ENCODE results near the gene THSD4.
"Not testable (repeated sequence)": the region's sequence is repeated elsewhere in the genome, so short reads cannot be mapped to it uniquely, and the experiment has no call there.

Gene THSD4

DNA sequence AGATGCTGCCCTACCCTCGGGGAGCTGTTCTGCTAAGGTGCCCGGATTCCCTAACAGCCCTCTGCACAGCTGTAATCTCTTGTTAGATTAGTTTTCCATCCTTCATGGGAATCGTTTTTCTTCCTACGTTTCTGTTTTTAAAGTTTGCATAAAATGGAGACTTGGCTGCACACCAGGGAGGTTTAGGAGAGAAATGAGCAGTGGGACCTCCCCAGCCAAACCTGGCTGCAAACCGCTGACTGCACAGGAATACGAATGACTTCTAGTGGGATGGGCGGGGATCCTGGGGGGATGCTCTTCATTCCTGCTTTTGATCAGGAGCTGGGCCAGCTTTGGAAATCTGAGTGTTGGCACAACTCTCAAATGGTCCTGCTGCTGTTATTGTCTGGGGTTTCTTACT, 77.5 kb downstream of the THSD4 start:
- DNase-seq (ENCODE audit: low read depth): no peak

GRCh38 chr15:71194286-71194685, 79.0 kb downstream of the THSD4 start:
- no peak for DNase-seq (ENCODE audit: low read depth)

GRCh38 chr15:71195242-71195641, 80.0 kb downstream of the THSD4 start:
- no peak for DNase-seq (ENCODE audit: low read depth)

GRCh38 chr15:71197620-71198019, 82.3 kb downstream of the THSD4 start:
- no peak for DNase-seq (ENCODE audit: low read depth)

- DNase-seq (ENCODE audit: low read depth): no peak
These were observed 83.6 kb downstream of the THSD4 start for GRCh38 chr15:71198846-71199245.

- DNase-seq (ENCODE audit: low read depth): no peak
These were observed 84.4 kb downstream of the THSD4 start for GRCh38 chr15:71199384-71200351.

DNA sequence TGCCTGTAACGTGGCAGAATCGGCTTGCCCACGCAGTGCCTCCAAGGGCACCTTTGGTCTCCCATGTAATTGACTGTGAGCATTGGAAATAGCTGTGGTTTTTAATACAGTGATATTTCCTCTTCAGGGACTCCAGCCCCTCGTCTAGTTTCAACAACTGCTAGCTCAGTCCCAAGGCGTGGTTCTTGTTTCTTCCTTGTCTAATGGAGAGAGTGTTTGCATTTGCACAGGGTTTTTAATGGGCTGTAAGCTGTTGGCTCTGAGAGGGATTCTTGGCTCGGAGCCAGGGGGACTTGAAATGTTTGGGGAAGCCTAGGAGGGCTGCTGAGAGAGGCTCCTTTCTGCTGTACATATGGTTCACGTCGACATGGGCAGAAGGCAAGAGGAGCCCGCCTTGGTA, 86.2 kb downstream of the THSD4 start:
- no peak for DNase-seq (ENCODE audit: low read depth)

DNA sequence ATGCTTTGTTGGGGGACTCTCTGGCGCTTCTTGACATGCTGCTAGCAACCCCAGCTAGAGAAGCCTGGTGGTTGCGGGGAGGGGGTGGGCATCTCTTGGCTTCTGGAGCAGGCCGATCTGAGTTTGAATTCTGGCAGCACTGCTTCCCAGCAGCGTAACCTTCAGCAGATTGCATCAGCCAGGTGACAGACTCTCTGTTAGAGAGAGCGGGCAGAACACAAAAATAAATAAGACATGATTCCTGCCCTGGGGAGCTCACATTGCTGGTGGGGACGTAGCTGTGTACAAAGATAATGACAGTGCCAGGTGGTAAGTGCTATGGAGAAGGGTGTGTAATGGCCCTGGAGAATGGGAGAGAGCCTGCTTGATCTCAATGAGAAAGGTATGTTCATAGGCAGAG, 87.4 kb downstream of the THSD4 start:
- DNase-seq (ENCODE audit: low read depth): no peak

- no peak for DNase-seq (ENCODE audit: low read depth)
These were observed 88.6 kb downstream of the THSD4 start for GRCh38 chr15:71203586-71204474.

- no peak for DNase-seq (ENCODE audit: low read depth)
These were observed 91.9 kb downstream of the THSD4 start for GRCh38 chr15:71207141-71207540.

GRCh38 chr15:71212146-71212545, 96.9 kb downstream of the THSD4 start:
- no peak for DNase-seq (ENCODE audit: low read depth)

DNA sequence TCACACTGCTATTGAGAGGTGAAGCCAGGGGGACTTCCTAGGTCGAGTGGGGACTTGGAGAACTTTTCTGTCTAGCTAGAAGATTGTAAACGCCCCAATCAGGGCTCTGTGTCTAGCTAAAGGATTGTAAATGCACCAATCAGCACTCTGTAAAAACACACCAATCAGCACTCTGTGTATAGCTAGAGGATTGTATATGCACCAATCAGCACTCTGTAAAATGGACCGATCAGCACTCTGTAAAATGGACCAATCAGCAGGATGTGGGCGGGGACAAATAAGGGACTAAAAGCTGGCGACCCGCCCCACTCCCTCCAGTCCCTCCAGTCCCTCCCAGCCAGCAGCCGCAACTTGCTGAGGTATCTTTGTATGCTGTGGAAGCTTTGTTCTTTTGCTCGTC, 98.7 kb downstream of the THSD4 start:
- not testable (repeated sequence) for DNase-seq (ENCODE audit: low read depth)

DNA sequence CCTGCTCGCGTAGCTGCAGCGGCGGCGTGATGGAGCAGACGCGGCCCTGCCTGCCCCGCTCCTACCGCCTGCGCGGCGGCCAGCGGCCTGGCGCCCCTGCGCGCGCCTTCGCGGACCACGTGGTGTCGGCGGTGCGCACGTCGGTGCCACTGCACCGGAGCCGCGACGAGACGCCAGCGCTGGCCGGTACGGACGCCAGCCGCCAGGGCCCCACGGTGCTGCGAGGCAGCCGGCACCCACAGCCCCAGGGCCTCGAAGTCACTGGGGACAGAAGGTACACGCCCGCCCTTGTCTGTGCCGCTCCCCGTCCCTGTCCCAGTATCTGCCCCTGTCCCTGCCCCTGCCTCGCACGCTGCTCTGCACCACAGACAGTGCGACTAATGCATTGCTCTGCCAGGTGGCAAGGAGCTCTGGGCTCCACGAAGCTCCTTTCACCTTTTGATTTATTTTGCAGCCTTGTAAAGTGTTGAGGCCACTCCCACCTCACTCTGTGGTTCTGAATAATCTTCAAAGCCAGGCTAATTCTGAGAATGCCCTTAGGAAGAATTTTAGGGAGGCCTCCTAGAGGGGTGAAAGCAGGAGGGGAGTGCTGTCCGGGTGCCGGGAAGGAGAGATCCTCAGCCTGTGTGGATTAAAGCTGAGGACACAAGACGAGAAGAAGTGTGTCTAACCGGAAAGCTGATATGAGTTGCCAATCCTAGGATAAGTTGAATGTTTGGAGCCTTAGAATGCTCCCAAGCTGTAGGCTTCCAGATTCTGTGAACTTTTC, 100.0 kb downstream of the THSD4 start:
- DNase-seq (ENCODE audit: low read depth): no peak

DNA sequence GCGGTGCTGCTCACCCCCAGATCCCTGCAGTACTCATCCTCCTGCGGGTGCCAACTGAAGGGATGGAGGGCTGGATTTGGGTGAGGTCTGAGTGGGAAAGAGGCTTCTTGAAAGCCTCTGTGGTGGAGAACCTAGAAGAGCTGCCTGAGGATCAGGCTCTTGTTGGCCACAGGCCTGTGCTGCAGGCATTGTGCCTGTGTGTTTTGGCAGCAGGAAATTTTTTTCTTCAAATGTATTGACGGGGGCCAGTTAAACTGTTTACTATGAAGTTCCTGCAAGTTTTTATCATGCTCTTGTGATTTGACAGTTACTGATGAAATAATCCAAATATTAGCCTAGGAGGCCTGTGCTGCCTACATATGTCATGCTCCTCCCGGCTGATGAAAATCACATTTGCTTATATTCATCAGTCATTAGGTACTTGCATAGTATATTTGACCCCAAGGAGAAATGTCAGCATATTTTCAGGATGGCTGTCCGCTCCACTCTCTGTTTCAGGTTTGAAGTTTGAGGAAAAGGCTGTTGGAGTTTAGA, 103.1 kb downstream of the THSD4 start:
- no peak for DNase-seq (ENCODE audit: low read depth)

DNA sequence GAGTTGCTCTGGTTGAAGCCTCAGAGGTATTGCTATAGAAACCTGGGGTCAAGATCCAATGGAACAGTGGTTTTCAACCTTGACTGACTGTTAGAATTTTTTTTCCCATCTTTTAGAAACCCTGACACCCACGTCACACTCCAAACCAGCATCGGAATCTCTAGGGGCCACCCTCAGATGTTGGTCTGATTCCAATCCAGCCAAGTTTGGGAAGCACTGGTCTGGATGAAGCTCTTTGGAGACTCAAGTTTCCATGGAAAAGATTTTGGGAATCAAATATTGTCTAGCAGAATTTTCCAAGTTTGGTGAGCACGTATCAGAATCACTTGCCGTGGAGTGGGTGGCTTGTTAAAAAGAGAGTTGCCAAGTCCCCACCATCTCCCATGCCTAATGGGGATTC, 103.8 kb downstream of the THSD4 start:
- DNase-seq (ENCODE audit: low read depth): no peak

DNA sequence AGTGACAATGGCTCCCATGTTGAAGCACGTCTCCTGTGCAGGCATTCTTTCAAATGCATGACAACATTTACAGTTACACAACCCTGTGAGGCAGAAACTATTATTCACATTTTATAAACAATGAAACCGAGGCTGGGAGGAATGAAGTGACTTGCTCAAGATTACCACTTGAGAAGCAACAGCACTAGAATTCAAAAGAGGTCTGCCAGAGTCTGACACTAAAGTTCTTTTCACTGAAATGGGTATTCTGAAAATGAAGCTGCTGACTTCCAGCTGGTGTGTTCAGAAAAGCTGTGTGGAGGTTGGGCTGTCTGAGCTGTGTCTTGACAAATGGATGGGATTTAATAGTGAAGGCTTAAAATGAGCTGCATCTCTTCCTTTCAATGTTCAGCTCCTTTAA, 104.4 kb downstream of the THSD4 start:
- DNase-seq (ENCODE audit: low read depth): no peak

DNA sequence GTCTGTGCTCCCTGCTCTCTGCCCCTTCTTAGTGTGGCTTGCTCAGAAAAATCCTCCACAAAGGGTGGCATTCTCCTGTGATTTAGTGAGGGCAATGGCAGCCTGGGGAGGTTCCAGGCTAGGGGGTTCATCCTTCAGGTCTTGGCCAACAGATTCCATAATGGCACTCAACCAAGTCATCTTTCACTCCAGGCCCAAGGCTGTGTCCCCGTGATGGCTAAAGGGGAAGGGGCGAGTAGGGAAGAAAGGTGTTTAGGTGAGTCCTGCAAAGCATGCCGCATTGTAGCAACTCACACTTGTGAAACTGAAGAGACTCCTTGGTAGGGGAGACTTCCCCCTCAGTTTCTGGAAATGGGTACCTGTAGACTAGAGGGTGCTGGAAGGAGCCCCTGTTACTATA, 105.6 kb downstream of the THSD4 start:
- DNase-seq (ENCODE audit: low read depth): no peak

- no peak for DNase-seq (ENCODE audit: low read depth)
These were observed 106.1 kb downstream of the THSD4 start for GRCh38 chr15:71221417-71221816.

DNA sequence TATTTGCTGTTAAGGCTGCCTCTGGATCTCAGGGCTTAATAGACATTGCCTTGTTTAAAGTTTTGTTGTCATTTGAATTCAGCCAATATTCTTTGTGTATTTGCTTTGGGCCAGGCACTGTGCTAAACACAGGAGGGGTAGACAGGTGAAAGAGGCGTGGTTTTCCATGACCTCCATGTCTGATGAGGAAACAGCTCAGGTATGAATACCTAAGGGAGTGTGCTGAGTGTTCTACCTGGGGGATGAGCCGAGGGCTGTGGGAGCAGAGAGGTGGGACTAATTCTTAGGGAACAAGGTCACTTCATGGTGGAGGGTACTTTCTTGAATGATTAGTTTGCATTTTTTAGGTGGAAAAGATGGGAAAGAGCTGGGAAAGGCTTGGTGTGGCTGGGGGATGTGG, 108.2 kb downstream of the THSD4 start:
- no peak for DNase-seq (ENCODE audit: low read depth)

GRCh38 chr15:71224024-71224423, 108.8 kb downstream of the THSD4 start:
- no peak for DNase-seq (ENCODE audit: low read depth)

DNA sequence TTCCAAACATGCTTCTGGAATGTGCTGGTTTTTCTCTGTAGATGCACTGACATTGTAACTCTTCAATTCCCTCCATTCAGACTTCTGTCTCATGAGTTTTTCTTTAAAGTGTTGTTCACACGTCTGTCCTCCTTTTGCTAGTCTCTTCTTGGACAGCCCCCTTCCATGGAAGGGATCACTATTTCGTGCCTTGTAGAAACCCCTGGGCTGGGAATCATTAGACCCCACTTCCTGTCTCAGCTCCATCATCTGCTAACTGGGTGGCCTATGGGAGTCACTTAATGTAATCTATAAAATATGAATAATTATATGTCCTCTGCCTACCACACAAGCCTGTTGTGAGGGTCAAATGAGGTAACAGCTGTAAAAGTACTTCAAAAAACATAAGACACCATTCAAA, 110.6 kb downstream of the THSD4 start:
- DNase-seq (ENCODE audit: low read depth): no peak

Measured in HS-5 (cell line).